Neuronal stem cell (in vitro differentiated cells): ENCODE measurements around the gene P2RX6.

Experiments used
- DNase-seq: peaks from one replicate; pipeline ENCODE4 v3.0.0-alpha.2; 2013; ENCODE audit warnings: low spot score
- H2AFZ ChIP-seq: one replicate; pipeline ENCODE4 v1.6.1; 2013; ENCODE audit warnings: mild to moderate bottlenecking, low read length, inconsistent platforms
- H2AK5ac ChIP-seq: 2 replicates; pipeline ENCODE4 v1.6.1; 2013; ENCODE audit warnings: low read depth, mild to moderate bottlenecking, inconsistent platforms, low read length, moderate library complexity, mixed read lengths
- H2BK120ac ChIP-seq: 2 replicates; pipeline ENCODE4 v1.6.1; 2013; ENCODE audit warnings: low read depth, mild to moderate bottlenecking, inconsistent platforms, low read length, moderate library complexity, mixed read lengths
- H2BK12ac ChIP-seq: one replicate; pipeline ENCODE4 v1.6.1; 2013; ENCODE audit warnings: low read length, inconsistent platforms
- H2BK15ac ChIP-seq: 2 replicates; pipeline ENCODE4 v1.6.1; 2013; ENCODE audit warnings: mild to moderate bottlenecking, low read length, inconsistent platforms, mixed read lengths
- H2BK5ac ChIP-seq: one replicate; pipeline ENCODE4 v1.6.1; 2013; ENCODE audit warnings: inconsistent platforms, mild to moderate bottlenecking, low read length, moderate library complexity
- H3K14ac ChIP-seq: one replicate; pipeline ENCODE4 v1.6.1; 2013; ENCODE audit warnings: low read length, inconsistent platforms
- H3K18ac ChIP-seq: 2 replicates; pipeline ENCODE4 v1.6.1; 2013; ENCODE audit warnings: low read length, inconsistent platforms
- H3K23ac ChIP-seq: 2 replicates; pipeline ENCODE4 v1.6.1; 2013; ENCODE audit warnings: low read depth, mild to moderate bottlenecking, mixed read lengths, low read length, inconsistent platforms; ENCODE audit not compliant: poor library complexity
- H3K27ac ChIP-seq: replicated peaks from 3 replicates; pipeline ENCODE4 v1.5.1; 2013; ENCODE audit warnings: low read length, inconsistent platforms
- H3K27me3 ChIP-seq, 3 experiments: 2 replicates each; pipeline ENCODE4 v1.6.1; 2013; ENCODE audit warnings: low read length in 3 of 3, mild to moderate bottlenecking in 2 of 3, inconsistent platforms in 1 of 3, low read depth in 1 of 3, mixed read lengths in 1 of 3, moderate library complexity in 1 of 3; ENCODE audit not compliant: control insufficient read depth in 3 of 3, insufficient read depth in 3 of 3
- H3K36me3 ChIP-seq, 2 donors: replicated peaks in 1 of 2; 2 replicates each; pipeline ENCODE4 v1.6.1; 2013; ENCODE audit warnings: low read length in 2 of 2; ENCODE audit not compliant: control insufficient read depth in 2 of 2, insufficient read depth in 2 of 2
- H3K4ac ChIP-seq: 2 replicates; pipeline ENCODE4 v1.6.1; 2013; ENCODE audit warnings: inconsistent platforms, mild to moderate bottlenecking, low read length, moderate library complexity
- H3K4me1 ChIP-seq, 2 donors: 1 replicate in 1 of 2; 2 replicates in 1 of 2; pipeline ENCODE4 v1.6.1; 2013; ENCODE audit warnings: low read length in 2 of 2, low read depth in 1 of 2; ENCODE audit not compliant: control insufficient read depth in 2 of 2, insufficient read depth in 1 of 2
- H3K4me2 ChIP-seq: one replicate; pipeline ENCODE4 v1.6.1; 2013; ENCODE audit warnings: mild to moderate bottlenecking, low read length, inconsistent platforms; ENCODE audit not compliant: insufficient read depth, poor library complexity, severe bottlenecking
- H3K4me3 ChIP-seq, 2 donors: 2 replicates each; pipeline ENCODE4 v1.5.1; 2013; ENCODE audit warnings: low read length in 2 of 2, mild to moderate bottlenecking in 2 of 2, inconsistent platforms in 1 of 2, moderate library complexity in 1 of 2
- H3K79me1 ChIP-seq: one replicate; pipeline ENCODE4 v1.6.1; 2013; ENCODE audit warnings: low read depth, mild to moderate bottlenecking, inconsistent platforms, low read length, moderate library complexity
- H3K9ac ChIP-seq: one replicate; pipeline ENCODE4 v1.6.1; 2013; ENCODE audit warnings: mild to moderate bottlenecking, low read depth, low read length, inconsistent platforms; ENCODE audit not compliant: poor library complexity
- H3K9me3 ChIP-seq, 2 donors: replicated peaks in 1 of 2; 2 replicates each; pipeline versions ENCODE3 to v1.6.1; 2013; ENCODE audit warnings: low read length in 2 of 2, mild to moderate bottlenecking in 2 of 2, inconsistent platforms in 1 of 2, low read depth in 1 of 2, mixed read lengths in 1 of 2, moderate library complexity in 1 of 2; ENCODE audit not compliant: control insufficient read depth in 2 of 2, insufficient read depth in 1 of 2
- H4K8ac ChIP-seq: one replicate; pipeline ENCODE4 v1.6.1; 2013; ENCODE audit warnings: low read depth, mild to moderate bottlenecking, inconsistent platforms, low read length, moderate library complexity
- H4K91ac ChIP-seq: one replicate; pipeline ENCODE4 v1.6.1; 2013; ENCODE audit warnings: low read length, low read depth, mild to moderate bottlenecking, inconsistent platforms; ENCODE audit not compliant: poor library complexity
- WGBS, 2 donors: extraction: QIAGEN DNeasy Blood & Tissue Kit; methylation state at CpG; one replicate each; pipeline ENCODE4 v1.1.7; 2013; ENCODE audit warnings: missing lambda C conversion rate in 2 of 2, mixed read lengths in 1 of 2; ENCODE audit not compliant: insufficient read length in 2 of 2, insufficient replicate concordance in 1 of 2; ENCODE audit errors: extremely low coverage in 2 of 2; 5-methylcytosine and 5-hydroxymethylcytosine counted together

Gene P2RX6

DNA sequence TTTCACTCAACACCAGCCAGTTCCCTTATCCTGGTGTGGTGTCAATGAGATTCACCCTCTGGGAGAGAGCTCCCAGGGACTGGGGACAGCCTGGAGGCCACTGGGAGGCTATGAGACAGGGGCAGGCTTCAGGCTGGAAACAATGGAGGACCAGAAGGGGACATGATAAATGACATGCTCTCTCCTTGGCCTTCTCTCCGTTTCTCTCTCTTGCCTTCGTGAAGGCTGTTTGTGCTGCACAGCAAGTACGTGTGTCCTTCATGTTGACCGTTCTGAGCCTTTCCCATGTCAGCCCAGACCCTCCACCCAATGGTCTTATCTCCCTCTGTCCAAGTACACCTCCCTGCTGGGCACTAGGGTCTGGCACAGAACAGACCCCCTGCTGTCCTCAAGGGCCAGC is 34.4 kb upstream of the P2RX6 start:
- Histone ChIP-seq H3K14ac (no peak overlapping the region), H3K9me3 (peaks cover 7 to 9% of the 10 kb centered on the region in 2 donors), H2AK5ac (peak overlapping the region; percentile 87), H3K4me3 (peak overlapping the region in 1 of 2 donors; percentile 98), H3K23ac (peak overlapping the region; percentile 83), H3K4me2 (no peak overlapping the region), H3K79me1 (peaks cover 5% of the 10 kb centered on the region), H2BK5ac (no peak overlapping the region), H4K91ac (peak overlapping the region; percentile 2), H3K36me3 (peaks cover 3 to 13% of the 10 kb centered on the region in 2 donors), H3K27me3 (no peaks in the 10 kb centered on the region), H2AFZ (no peak overlapping the region), H2BK120ac (no peak overlapping the region), H3K4ac (no peak overlapping the region), H2BK12ac (peak overlapping the region; percentile 30), H3K4me1 (peaks cover 13 to 20% of the 10 kb centered on the region in 2 donors), H3K27ac (no peak overlapping the region), H3K18ac (peak overlapping the region; percentile 67), H2BK15ac (peak overlapping the region; percentile 81), H3K9ac (no peak overlapping the region), H4K8ac (no peak overlapping the region)
- no peak for DNase-seq
- no CpG with 5 or more reads among the region's 4 CpGs for WGBS, 2 donors

- Histone ChIP-seq H3K4me2 (peak overlapping the region; percentile 68), H3K4ac (no peak overlapping the region), H2BK15ac (no peak overlapping the region), H4K8ac (no peak overlapping the region), H3K27ac (peak overlapping the region; percentile 88), H3K14ac (no peak overlapping the region), H3K4me3 (peak overlapping the region; percentile 92 to 98), H3K9me3 (peaks cover 7 to 9% of the 10 kb centered on the region in 2 donors), H2BK12ac (no peak overlapping the region), H3K23ac (peak overlapping the region; percentile 100), H3K27me3 (no peaks in the 10 kb centered on the region), H4K91ac (peak overlapping the region; percentile 2), H3K18ac (peak overlapping the region; percentile 45), H3K9ac (peak overlapping the region; percentile 98), H3K36me3 (peaks cover 5 to 19% of the 10 kb centered on the region in 2 donors), H2BK5ac (no peak overlapping the region), H2AFZ (peak overlapping the region; percentile 99), H2BK120ac (no peak overlapping the region), H3K79me1 (peaks cover 5% of the 10 kb centered on the region), H3K4me1 (peaks cover 13 to 20% of the 10 kb centered on the region in 2 donors), H2AK5ac (peak overlapping the region; percentile 9)
- DNase-seq, result no peak
- no CpG with 5 or more reads among the region's 10 CpGs for WGBS, 2 donors
These were observed 33.8 kb upstream of the P2RX6 start for GRCh38 chr22:20980938-20981722.

DNA sequence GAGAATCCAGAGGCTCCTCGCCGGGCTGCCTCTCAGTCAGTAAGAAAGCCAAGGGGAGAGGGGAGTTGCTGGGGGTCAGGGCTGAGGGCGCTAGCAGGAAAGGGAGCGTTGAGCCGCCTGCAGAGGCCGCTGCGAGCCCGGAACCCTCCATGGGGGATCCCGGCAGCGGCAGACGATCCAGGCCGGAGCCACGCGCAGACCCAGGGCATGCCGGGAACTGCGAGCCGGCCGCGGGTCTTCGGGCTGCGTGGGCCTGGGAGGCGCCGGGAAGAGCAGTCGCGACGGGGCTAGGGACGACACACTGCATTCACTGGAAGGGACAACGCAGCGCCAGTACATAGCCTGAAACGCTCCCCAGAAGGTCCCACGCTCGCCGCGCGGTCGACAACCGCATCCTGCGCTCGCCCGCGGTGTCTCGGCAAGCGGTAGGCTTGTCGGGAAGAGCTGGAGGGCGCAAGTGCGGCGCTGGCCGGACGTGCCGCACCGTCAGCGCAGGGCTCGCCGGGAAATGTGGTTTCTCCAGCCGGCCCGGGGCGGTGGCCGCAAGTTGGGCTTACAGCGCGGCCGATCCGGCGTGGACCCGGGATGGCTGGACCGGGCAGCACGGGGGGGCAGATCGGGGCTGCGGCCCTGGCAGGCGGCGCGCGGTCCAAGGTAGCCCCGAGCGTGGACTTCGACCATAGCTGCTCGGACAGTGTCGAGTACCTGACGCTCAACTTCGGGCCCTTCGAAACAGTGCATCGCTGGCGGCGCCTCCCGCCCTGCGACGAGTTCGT is 33.0 kb upstream of the P2RX6 start, which contains the start of gene LZTR1:
Gene LZTR1 (plus strand): TSS at position 511 of the 776 bp plus-strand sequence. CDS start 75 bp downstream, at position 586.
- Histone ChIP-seq H2BK12ac (no peak within 1 kb of the TSS), H3K27ac (peak within 1 kb of the TSS; percentile 88), H2AFZ (peak within 1 kb of the TSS; percentile 99), H3K18ac (peak within 1 kb of the TSS; percentile 100), H3K36me3 (peaks cover 5 to 27% of the 10 kb centered on the region in 2 donors), H3K27me3 (no peaks in the 10 kb centered on the region), H3K4ac (no peak within 1 kb of the TSS), H3K23ac (peak within 1 kb of the TSS; percentile 100), H3K14ac (peak within 1 kb of the TSS; percentile 78), H3K9ac (peak within 1 kb of the TSS; percentile 98), H3K4me3 (peak within 1 kb of the TSS; percentile 92 to 98), H3K4me1 (peaks cover 13 to 20% of the 10 kb centered on the region in 2 donors), H3K79me1 (peaks cover 5% of the 10 kb centered on the region), H3K9me3 (peaks cover 7 to 9% of the 10 kb centered on the region in 2 donors), H4K91ac (peak within 1 kb of the TSS; percentile 2), H4K8ac (no peak within 1 kb of the TSS), H2BK5ac (peak within 1 kb of the TSS; percentile 95), H2BK120ac (no peak within 1 kb of the TSS), H2BK15ac (peak within 1 kb of the TSS; percentile 15), H2AK5ac (peak within 1 kb of the TSS; percentile 43), H3K4me2 (peak within 1 kb of the TSS; percentile 68)
- peak; percentile 80 for DNase-seq
- no CpG with 5 or more reads among the region's 87 CpGs for WGBS, 2 donors

DNA sequence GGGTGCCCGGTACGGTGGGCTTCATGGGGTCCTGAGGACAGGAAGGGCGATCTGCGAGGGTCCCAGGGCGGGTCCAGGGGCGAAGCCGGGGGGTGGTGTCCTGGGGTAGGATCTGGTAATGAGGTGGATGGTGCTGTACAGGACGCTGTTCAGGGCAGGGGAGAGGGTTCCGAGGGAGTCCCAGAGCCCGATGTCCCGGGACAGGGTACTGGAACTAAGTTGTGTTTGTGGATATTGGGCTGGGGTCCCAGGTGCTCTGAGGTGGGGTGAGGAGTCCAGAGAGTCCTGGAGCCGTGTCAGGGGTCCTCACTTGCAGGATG is 32.4 kb upstream of the P2RX6 start:
- H4K8ac ChIP-seq, result no peak overlapping the region
- H3K27ac ChIP-seq, result no peak overlapping the region
- DNase-seq, result no peak
- H3K4ac ChIP-seq, result no peak overlapping the region
- no peak overlapping the region for H2BK12ac ChIP-seq
- H4K91ac ChIP-seq, result no peak overlapping the region
- H3K18ac ChIP-seq, result peak overlapping the region; percentile 94
- H3K9ac ChIP-seq, result peak overlapping the region; percentile 92
- peak overlapping the region; percentile 92 to 98 for H3K4me3 ChIP-seq
- no peaks in the 10 kb centered on the region for H3K27me3 ChIP-seq
- peak overlapping the region; percentile 15 for H2BK15ac ChIP-seq
- peaks cover 7 to 30% of the 10 kb centered on the region in 2 donors for H3K36me3 ChIP-seq
- H2BK5ac ChIP-seq, result peak overlapping the region; percentile 95
- H2AFZ ChIP-seq, result peak overlapping the region; percentile 99
- H3K79me1 ChIP-seq, result peaks cover 6% of the 10 kb centered on the region
- WGBS, 2 donors, result no CpG with 5 or more reads among the region's 12 CpGs
- peak overlapping the region; percentile 68 for H3K4me2 ChIP-seq
- no peak overlapping the region for H2BK120ac ChIP-seq
- peaks cover 7 to 9% of the 10 kb centered on the region in 2 donors for H3K9me3 ChIP-seq
- H3K14ac ChIP-seq, result peak overlapping the region; percentile 78
- peak overlapping the region; percentile 100 for H3K23ac ChIP-seq
- H2AK5ac ChIP-seq, result peak overlapping the region; percentile 43
- H3K4me1 ChIP-seq, result peaks cover 13 to 20% of the 10 kb centered on the region in 2 donors
